GM19193 (cell line): ENCODE results near the gene CHTF18.

Experiments
- POLR2A ChIP-seq: IDR thresholded peaks from 4 replicates; pipeline ENCODE4 v1.6.1; 2011; ENCODE audit not compliant: insufficient read depth, insufficient read length; ENCODE audit errors: extremely low read depth

The CHTF18 gene

GRCh38 chr16:780296-780695 is 8.1 kb upstream of the CHTF18 start:
- no peak for TF ChIP-seq POLR2A

GRCh38 chr16:781346-782010 is 6.9 kb upstream of the CHTF18 start:
- TF ChIP-seq POLR2A = no peak

GRCh38 chr16:782258-782657 is 6.2 kb upstream of the CHTF18 start:
- TF ChIP-seq POLR2A = no peak

- no peak for TF ChIP-seq POLR2A
These were observed 5.5 kb upstream of the CHTF18 start for GRCh38 chr16:782766-783403.

- TF ChIP-seq POLR2A = no peak
These were observed 4.8 kb upstream of the CHTF18 start for GRCh38 chr16:783404-784161.

GRCh38 chr16:784431-784830 is 4.0 kb upstream of the CHTF18 start:
- no peak for TF ChIP-seq POLR2A

GRCh38 chr16:785563-786535 is 2.6 kb upstream of the CHTF18 start:
- TF ChIP-seq POLR2A = no peak

- no peak for TF ChIP-seq POLR2A
These were observed 976 bp upstream of the CHTF18 start for GRCh38 chr16:787321-787966.

GRCh38 chr16:787978-788398 is 432 bp upstream of the CHTF18 start, which contains the start of gene RPUSD1:
TSS of gene RPUSD1 (minus strand) at chr16:788381. CDS start at chr16:787737, 644 bp downstream.
- peak; percentile 80 for TF ChIP-seq POLR2A

- no peak for TF ChIP-seq POLR2A
These were observed 901 bp downstream of the CHTF18 start for GRCh38 chr16:789191-789850.

GRCh38 chr16:790086-790485 is 1.7 kb downstream of the CHTF18 start:
- no peak for TF ChIP-seq POLR2A

- no peak for TF ChIP-seq POLR2A
These were observed 2.7 kb downstream of the CHTF18 start for GRCh38 chr16:791131-791530.

GRCh38 chr16:792221-792995 is 4.0 kb downstream of the CHTF18 start:
- no peak for TF ChIP-seq POLR2A
